ENCODE results near the gene ACTL9.

DNA sequence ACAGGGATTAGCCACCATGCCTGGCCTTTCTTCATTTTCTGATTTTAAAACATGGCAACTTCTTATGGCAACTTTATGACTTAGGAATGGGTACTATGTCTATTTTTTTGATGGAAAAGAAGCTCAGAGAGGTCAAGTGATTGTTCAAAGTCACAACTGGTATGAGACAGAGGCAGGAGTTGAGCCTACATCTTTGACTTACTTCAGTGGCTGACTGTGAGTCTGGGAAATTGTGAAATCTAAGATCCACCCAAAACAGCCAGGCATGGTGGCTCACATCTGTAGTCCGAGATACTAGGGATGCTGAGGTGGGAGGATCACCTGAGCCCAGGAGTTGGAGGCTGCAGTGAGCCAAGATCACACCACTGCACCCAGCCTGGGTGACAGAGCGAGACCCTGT lies 2.4 kb upstream of the ACTL9 start:
- TF ChIP-seq CTCF (IDR thresholded peaks at IDR 0.05) (no peak), EP300 (IDR thresholded peaks at IDR 0.05) (no peak)

Data from upper lobe of left lung (tissue), 4 donors.